ENCODE data around the gene KCNAB2.
A peak's percentile ranks its signal among the peaks of the same experiment; 100 is the strongest.

KCNAB2 gene

DNA sequence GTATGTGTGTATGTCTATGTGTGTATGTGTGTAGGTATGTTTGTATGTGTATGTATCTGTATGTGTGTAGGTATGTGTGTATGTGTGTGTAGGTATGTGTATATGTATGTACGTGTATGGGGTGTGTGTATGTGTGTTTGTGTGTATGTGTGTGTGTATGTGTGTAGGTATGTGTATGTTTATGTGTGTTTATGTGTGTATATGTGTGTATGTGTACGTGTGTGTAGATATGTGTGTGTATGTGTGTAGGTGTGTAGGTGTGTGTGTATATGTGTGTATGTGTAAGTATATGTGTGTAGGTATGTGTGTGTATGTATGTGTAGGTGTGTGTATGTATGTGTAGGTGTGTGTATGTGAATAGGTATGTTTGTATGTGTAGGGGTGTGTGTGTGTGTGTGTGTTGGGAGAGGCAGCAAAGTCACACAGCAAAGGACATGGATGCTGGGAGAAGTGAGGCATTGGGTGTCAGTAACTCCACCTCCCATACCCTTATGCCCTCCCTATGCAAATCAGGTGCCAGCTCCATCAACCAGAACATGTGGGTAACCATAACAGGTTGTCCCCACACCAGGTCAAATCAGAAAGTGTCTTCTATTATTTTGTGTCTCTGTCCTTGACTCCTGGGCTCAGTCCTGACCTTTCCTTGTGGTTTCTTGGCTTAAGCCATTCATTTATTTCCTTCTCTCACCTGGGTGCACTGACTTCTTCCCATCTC is 15.0 kb upstream of the KCNAB2 start:
- H3K27me3 Mint-ChIP-seq (ENCODE audit: low read depth) = no peaks in the 10 kb centered on the region
- H3K27ac Mint-ChIP-seq = peak overlapping the region; percentile 50
- H3K36me3 Mint-ChIP-seq (ENCODE audit: low read depth) = peaks cover 75% of the 10 kb centered on the region
- no peak for DNase-seq (ENCODE audit: low spot score)
- H3K4me1 Mint-ChIP-seq (ENCODE audit: low read depth) = peaks cover 60% of the 10 kb centered on the region
- H3K4me3 Mint-ChIP-seq = peak overlapping the region; percentile 96
- H3K9me3 Mint-ChIP-seq = no peaks in the 10 kb centered on the region

DNA sequence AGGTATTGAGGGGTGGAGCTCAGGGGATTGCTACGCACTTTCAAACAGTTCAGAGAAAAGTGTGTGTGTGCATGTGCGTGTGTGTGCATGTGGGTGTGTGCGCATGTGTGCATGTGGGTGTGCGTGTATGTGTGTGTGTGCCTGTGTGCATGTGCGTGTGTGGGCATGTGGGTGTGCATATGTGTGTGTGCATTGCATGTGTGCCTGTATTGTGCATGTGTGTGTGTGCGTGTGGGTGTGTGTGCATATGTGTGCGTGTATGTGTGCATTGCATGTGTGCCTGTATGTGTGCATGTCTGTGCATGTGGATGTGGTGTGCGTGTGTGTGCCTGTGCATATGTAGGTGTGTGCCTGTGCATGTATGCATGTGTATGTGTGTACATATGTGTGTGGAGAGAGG is 12.6 kb upstream of the KCNAB2 start:
- Mint-ChIP-seq H3K9me3 (no peaks in the 10 kb centered on the region), H3K36me3 (ENCODE audit: low read depth) (peaks cover 71% of the 10 kb centered on the region), H3K27me3 (ENCODE audit: low read depth) (no peaks in the 10 kb centered on the region), H3K4me3 (no peak overlapping the region), H3K4me1 (ENCODE audit: low read depth) (peaks cover 73% of the 10 kb centered on the region), H3K27ac (peak overlapping the region; percentile 47)
- no peak for DNase-seq (ENCODE audit: low spot score)

DNA sequence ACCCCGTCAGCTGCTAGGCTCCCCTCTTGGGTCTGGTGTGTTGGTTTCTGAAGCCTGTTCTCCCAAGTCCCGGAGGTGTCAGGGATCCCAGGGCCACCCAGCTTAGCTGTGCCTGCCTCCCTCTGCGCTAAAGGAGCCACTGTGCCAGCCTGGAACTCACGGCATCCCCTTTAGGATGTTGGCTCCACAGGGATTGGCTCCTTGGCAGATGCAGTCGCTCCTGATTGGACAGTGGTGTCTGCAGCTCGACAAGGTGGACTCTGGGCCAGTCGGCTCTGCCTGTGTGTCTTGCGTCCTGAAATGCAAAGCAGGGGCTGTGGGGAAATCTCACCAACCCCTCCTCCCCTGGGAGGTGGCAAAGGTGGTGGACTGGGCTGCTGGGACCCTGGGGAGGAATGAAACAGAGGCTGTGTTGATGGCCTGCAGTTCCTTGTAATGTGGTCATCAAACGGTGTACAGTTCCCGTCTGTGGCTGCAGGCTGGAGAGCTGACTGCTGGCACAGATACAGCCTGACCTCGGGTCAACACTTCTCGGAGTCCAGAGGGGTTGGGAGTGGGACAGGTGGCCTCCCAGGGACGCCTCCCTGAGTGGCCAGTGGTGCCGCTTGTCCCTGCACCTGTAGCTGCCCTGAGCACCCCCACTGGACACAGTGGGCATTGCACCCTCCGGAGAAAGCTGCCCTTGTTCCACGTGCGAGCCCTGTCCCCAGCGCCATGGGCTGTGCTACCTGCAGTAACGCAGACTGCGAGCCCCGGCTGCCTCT is 11.5 kb upstream of the KCNAB2 start:
- no peaks in the 10 kb centered on the region for H3K9me3 Mint-ChIP-seq
- H3K27me3 Mint-ChIP-seq (ENCODE audit: low read depth) = no peaks in the 10 kb centered on the region
- H3K4me1 Mint-ChIP-seq (ENCODE audit: low read depth) = peaks cover 66% of the 10 kb centered on the region
- DNase-seq (ENCODE audit: low spot score) = peak; percentile 11
- no peak overlapping the region for H3K27ac Mint-ChIP-seq
- H3K36me3 Mint-ChIP-seq (ENCODE audit: low read depth) = peaks cover 62% of the 10 kb centered on the region
- H3K4me3 Mint-ChIP-seq = no peak overlapping the region

DNA sequence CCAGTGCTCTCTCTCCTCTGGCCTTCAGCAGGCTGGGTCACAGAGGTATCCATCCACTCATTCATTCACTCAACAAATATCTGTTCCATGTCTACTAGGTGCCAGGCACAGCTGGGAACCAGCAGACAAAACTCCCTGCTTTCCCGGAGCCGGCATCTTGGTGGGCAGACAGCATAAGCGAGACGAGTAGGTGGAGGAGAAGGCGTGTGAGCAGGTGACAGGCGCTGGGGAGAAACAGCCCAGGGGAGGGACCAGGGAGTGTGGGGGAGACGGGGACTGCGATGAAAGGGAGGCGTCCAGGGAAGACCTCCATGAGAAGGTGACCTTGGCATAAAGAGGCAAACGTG is 11.0 kb upstream of the KCNAB2 start:
- Mint-ChIP-seq H3K4me3 (no peak overlapping the region), H3K4me1 (ENCODE audit: low read depth) (peaks cover 61% of the 10 kb centered on the region), H3K36me3 (ENCODE audit: low read depth) (peaks cover 58% of the 10 kb centered on the region), H3K27me3 (ENCODE audit: low read depth) (no peaks in the 10 kb centered on the region), H3K27ac (peak overlapping the region; percentile 6), H3K9me3 (no peaks in the 10 kb centered on the region)
- DNase-seq (ENCODE audit: low spot score) = no peak

DNA sequence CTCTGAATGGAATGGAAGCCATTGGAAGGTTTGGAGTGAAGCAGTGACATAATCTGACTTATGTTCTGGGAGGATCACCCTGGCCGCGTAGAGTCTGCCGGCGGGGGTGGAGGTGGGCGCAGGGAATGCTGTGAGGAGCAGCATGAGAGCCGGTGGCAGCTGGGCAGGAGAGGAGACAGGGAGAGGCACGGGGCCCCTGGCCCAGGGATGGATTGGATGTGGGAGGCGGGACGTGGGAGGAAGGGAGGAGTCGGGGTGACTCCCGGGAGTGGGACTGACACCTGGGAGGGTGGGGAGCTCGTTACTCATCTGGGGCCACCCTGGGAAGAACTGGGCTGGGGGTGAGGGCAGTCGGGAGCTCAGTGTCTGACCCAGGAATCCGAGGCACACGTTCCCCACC is 10.4 kb upstream of the KCNAB2 start:
- Mint-ChIP-seq H3K36me3 (ENCODE audit: low read depth) (peaks cover 54% of the 10 kb centered on the region), H3K4me3 (no peak overlapping the region), H3K4me1 (ENCODE audit: low read depth) (peaks cover 57% of the 10 kb centered on the region), H3K27ac (peak overlapping the region; percentile 6), H3K9me3 (no peaks in the 10 kb centered on the region), H3K27me3 (ENCODE audit: low read depth) (no peaks in the 10 kb centered on the region)
- no peak for DNase-seq (ENCODE audit: low spot score)

GRCh38 chr1:6035719-6036118 is 10.0 kb upstream of the KCNAB2 start:
- H3K4me3 Mint-ChIP-seq = peak overlapping the region; percentile 38
- no peaks in the 10 kb centered on the region for H3K9me3 Mint-ChIP-seq
- H3K4me1 Mint-ChIP-seq (ENCODE audit: low read depth) = peaks cover 53% of the 10 kb centered on the region
- no peaks in the 10 kb centered on the region for H3K27me3 Mint-ChIP-seq (ENCODE audit: low read depth)
- no peak for DNase-seq (ENCODE audit: low spot score)
- H3K36me3 Mint-ChIP-seq (ENCODE audit: low read depth) = peaks cover 51% of the 10 kb centered on the region
- peak overlapping the region; percentile 6 for H3K27ac Mint-ChIP-seq

- no peak for DNase-seq (ENCODE audit: low spot score)
- no peak overlapping the region for H3K4me3 Mint-ChIP-seq
These were observed 8.3 kb upstream of the KCNAB2 start for GRCh38 chr1:6037338-6037762.

DNA sequence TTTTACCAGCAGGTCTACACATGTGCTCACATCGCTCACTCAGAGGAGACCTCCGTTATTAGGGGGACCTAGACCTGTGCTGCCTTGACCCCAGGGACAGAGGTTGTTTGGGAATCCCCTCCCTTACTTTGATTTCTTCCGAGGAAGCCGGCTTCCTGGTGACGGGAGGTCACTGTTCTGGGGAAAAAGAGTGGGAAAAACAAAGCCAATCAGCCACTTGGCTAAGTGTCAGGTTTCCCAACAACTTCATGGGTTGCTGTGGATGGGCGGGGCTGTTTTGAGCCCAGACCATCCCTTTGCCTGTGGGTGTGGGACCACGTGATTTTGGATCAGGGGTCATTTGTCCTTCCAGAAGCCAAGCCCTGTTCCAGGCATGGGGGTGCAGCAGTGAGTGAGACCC is 7.1 kb upstream of the KCNAB2 start:
- Mint-ChIP-seq H3K36me3 (ENCODE audit: low read depth) (peaks cover 47% of the 10 kb centered on the region), H3K4me3 (no peak overlapping the region), H3K9me3 (no peaks in the 10 kb centered on the region), H3K4me1 (ENCODE audit: low read depth) (peaks cover 30% of the 10 kb centered on the region), H3K27me3 (ENCODE audit: low read depth) (no peaks in the 10 kb centered on the region), H3K27ac (no peak overlapping the region)
- no peak for DNase-seq (ENCODE audit: low spot score)

More at GRCh38 chr1:6037338-6037762, 8.3 kb upstream of the KCNAB2 start:
- Mint-ChIP-seq H3K36me3 (ENCODE audit: low read depth) (peaks cover 48% of the 10 kb centered on the region), H3K27ac (peak overlapping the region; percentile 55), H3K9me3 (no peaks in the 10 kb centered on the region), H3K4me1 (ENCODE audit: low read depth) (peaks cover 40% of the 10 kb centered on the region), H3K27me3 (ENCODE audit: low read depth) (no peaks in the 10 kb centered on the region)

GRCh38 chr1:6039031-6039430 is 6.7 kb upstream of the KCNAB2 start:
- Mint-ChIP-seq H3K4me1 (ENCODE audit: low read depth) (peaks cover 30% of the 10 kb centered on the region), H3K27ac (no peak overlapping the region), H3K27me3 (ENCODE audit: low read depth) (no peaks in the 10 kb centered on the region), H3K4me3 (no peak overlapping the region), H3K9me3 (no peaks in the 10 kb centered on the region), H3K36me3 (ENCODE audit: low read depth) (peaks cover 51% of the 10 kb centered on the region)
- no peak for DNase-seq (ENCODE audit: low spot score)

DNA sequence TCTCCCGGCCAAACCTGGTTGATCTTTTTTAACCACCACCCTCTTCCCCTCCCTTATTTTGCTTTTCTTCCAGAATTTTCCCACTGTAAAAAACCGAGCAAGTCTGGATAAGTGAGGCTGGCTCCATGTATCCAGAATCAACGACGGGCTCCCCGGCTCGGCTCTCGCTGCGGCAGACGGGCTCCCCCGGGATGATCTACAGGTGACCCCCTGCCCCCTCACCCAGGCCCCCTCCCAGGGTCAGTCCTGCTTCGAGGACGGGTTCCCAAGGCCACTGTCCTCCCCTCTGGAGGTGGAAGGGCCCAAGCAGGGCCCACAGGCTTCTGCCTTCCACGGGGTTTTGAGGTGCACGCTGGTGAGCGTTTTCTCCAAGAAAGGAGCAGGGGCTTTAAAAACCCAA is 5.2 kb upstream of the KCNAB2 start:
- no peak for DNase-seq (ENCODE audit: low spot score)

GRCh38 chr1:6040861-6041415 is 4.8 kb upstream of the KCNAB2 start:
- no peak overlapping the region for H3K27ac Mint-ChIP-seq
- H3K4me3 Mint-ChIP-seq = no peak overlapping the region
- H3K9me3 Mint-ChIP-seq = no peaks in the 10 kb centered on the region
- no peak for DNase-seq (ENCODE audit: low spot score)
- no peaks in the 10 kb centered on the region for H3K27me3 Mint-ChIP-seq (ENCODE audit: low read depth)
- peaks cover 54% of the 10 kb centered on the region for H3K36me3 Mint-ChIP-seq (ENCODE audit: low read depth)
- H3K4me1 Mint-ChIP-seq (ENCODE audit: low read depth) = peaks cover 19% of the 10 kb centered on the region

More for the DNA sequence above, 5.2 kb upstream of the KCNAB2 start:
- H3K27ac Mint-ChIP-seq = no peak overlapping the region
- no peak overlapping the region for H3K4me3 Mint-ChIP-seq
- peaks cover 55% of the 10 kb centered on the region for H3K36me3 Mint-ChIP-seq (ENCODE audit: low read depth)
- H3K4me1 Mint-ChIP-seq (ENCODE audit: low read depth) = peaks cover 23% of the 10 kb centered on the region
- H3K27me3 Mint-ChIP-seq (ENCODE audit: low read depth) = no peaks in the 10 kb centered on the region
- H3K9me3 Mint-ChIP-seq = no peaks in the 10 kb centered on the region

GRCh38 chr1:6041432-6042062 is 4.1 kb upstream of the KCNAB2 start:
- Mint-ChIP-seq H3K27me3 (ENCODE audit: low read depth) (no peaks in the 10 kb centered on the region), H3K9me3 (no peaks in the 10 kb centered on the region), H3K4me1 (ENCODE audit: low read depth) (peaks cover 14% of the 10 kb centered on the region), H3K4me3 (no peak overlapping the region), H3K27ac (no peak overlapping the region), H3K36me3 (ENCODE audit: low read depth) (peaks cover 52% of the 10 kb centered on the region)
- DNase-seq (ENCODE audit: low spot score) = no peak

DNA sequence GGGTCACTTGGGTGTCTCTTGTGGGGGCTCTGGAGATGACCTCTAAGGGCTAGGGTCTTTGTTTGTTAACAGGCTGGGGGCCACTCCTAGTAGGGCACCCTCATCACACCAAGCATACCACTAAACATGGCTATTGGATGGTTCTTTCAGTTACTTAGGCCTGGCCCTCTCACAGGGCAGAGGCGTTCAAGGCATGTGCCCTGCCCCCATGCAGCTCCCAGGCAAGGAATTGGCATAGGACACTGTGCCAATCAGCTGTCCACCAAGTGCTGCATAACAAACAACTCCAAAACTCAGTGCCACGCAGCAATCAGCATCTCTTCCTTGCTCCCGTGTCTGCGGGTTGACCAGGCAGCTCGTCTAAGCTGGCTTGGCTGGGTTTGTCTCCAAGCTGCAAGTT is 2.1 kb upstream of the KCNAB2 start:
- Mint-ChIP-seq H3K9me3 (no peaks in the 10 kb centered on the region), H3K27me3 (ENCODE audit: low read depth) (no peaks in the 10 kb centered on the region), H3K36me3 (ENCODE audit: low read depth) (peaks cover 59% of the 10 kb centered on the region), H3K4me1 (ENCODE audit: low read depth) (peaks cover 2% of the 10 kb centered on the region), H3K4me3 (no peak overlapping the region), H3K27ac (no peak overlapping the region)
- no peak for DNase-seq (ENCODE audit: low spot score)

Data from T-helper 2 cell treated with Interferon-gamma antibody and Interleukin-4, amounts not matched to agents 5 μg/mL and 100 μg/mL, for 36 hours (primary cell).